ENCODE data around the gene NR2E1.

GRCh38 chr6:108210556-108210955 is 44.7 kb downstream of the NR2E1 start:
- TF ChIP-seq CTCF (IDR thresholded peaks at IDR 0.05) (no peak), POLR2A (IDR thresholded peaks at IDR 0.05) (no peak)
